ENCODE data around the gene KAT8.
"Not testable (repeated sequence)": the region's sequence is repeated elsewhere in the genome, so short reads cannot be mapped to it uniquely, and the experiment has no call there.

The KAT8 gene

DNA sequence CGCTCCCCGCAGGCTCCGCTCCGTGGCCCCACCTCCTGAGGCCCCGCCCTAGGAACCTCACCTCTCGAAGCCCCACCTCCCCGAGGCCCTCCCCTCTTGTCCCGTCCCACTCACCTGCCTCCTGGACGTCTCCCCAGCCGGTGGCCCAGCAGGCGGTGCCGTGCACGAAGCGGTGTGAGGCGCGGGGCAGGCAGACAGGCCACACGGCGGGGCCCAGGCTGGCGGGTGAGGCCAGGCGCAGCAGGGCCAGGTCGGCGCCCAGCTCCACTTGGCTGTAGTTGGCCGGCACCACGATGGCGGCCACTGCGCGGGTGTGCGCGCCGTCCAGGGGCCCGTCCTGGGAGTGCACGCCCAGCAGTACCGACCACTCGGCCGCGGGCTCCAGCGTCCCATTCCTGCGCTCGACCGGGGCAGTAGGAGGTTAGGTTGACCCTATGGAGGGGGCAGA, 30.8 kb downstream of the KAT8 start:
- no peak for TF ChIP-seq CTCF (IDR thresholded peaks at IDR 0.05; ENCODE audit: low read depth, low read length)
- in situ Hi-C loops (cut with HindIII; ENCODE audit: low sequenced_read_pairs): no loop called here
- H3K4me3 ChIP-seq (ENCODE audit: low read depth, low read length): no peak overlapping the region
- DNase-seq (ENCODE audit: low read depth, low spot score): no peak

- H3K4me3 ChIP-seq (ENCODE audit: low read depth, low read length): no peak overlapping the region
- no peak for TF ChIP-seq CTCF (IDR thresholded peaks at IDR 0.05; ENCODE audit: low read depth, low read length)
- no peak for DNase-seq (ENCODE audit: low read depth, low spot score)
- in situ Hi-C loops (cut with HindIII; ENCODE audit: low sequenced_read_pairs): no loop called here
Observed at GRCh38 chr16:31148896-31149295, 31.4 kb downstream of the KAT8 start.

DNA sequence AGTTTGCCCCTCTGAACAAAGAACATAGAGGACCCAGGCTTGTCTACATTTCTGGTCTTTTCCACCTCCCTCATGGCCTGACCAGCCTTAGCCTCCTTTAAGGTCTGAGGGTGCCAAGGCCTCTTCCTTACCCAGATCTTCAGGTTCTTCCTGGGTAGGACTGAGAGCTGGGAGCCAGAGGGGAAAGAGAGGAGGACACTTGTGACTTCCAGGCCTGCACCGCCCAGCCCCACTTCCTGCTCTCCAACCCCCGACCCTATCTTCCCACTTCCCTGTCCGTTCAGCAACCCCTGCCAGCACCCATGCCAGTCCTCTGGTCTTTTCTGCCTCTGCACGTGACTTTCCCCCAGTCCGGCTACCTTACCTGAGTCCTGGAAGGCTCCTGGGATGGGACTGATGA, 31.9 kb downstream of the KAT8 start:
- TF ChIP-seq CTCF (IDR thresholded peaks at IDR 0.05; ENCODE audit: low read depth, low read length): no peak
- DNase-seq (ENCODE audit: low read depth, low spot score): no peak
- in situ Hi-C loops (cut with HindIII; ENCODE audit: low sequenced_read_pairs): no loop called here
- H3K4me3 ChIP-seq (ENCODE audit: low read depth, low read length): no peak overlapping the region

- no peak within 1 kb of the TSS for H3K4me3 ChIP-seq (ENCODE audit: low read depth, low read length)
- DNase-seq (ENCODE audit: low read depth, low spot score): no peak
- in situ Hi-C loops (cut with HindIII; ENCODE audit: low sequenced_read_pairs): no loop called here
- TF ChIP-seq CTCF (IDR thresholded peaks at IDR 0.05; ENCODE audit: low read depth, low read length): no peak
Observed at GRCh38 chr16:31149894-31150890, 32.7 kb downstream of the KAT8 start, which contains the start of gene PRSS36. PRSS36 (minus strand) TSS chr16:31150066; CDS start chr16:31150035, 31 bp downstream.

GRCh38 chr16:31150976-31151375, 33.5 kb downstream of the KAT8 start:
- in situ Hi-C loops (cut with HindIII; ENCODE audit: low sequenced_read_pairs); H3K4me3 ChIP-seq (ENCODE audit: low read depth, low read length); DNase-seq (ENCODE audit: low read depth, low spot score): not testable (repeated sequence)

- no peak overlapping the region for H3K4me3 ChIP-seq (ENCODE audit: low read depth, low read length)
- in situ Hi-C loops (cut with HindIII; ENCODE audit: low sequenced_read_pairs): no loop called here
- no peak for TF ChIP-seq CTCF (IDR thresholded peaks at IDR 0.05; ENCODE audit: low read depth, low read length)
- no peak for DNase-seq (ENCODE audit: low read depth, low spot score)
Observed at GRCh38 chr16:31157136-31157535, 39.7 kb downstream of the KAT8 start.

DNA sequence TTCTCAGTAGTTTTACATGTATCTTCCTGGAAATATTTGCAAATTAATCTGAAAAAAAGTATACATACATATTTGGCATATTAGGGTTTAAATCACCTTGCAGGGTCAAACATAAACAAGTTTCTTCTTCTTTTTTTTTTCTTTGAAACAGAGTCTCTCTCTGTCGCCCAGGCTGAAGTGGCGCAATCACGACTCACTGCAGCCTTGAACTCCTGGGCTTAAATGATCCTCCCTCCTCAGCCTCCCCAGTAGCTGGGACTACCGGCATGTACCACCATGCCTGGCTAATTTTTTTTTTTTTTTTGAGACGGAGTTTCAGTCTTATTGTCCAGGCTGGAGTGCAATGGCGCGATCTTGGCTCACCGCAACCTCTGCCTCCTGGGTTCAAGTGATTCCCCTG, 49.9 kb downstream of the KAT8 start:
- DNase-seq (ENCODE audit: low read depth, low spot score): no peak
- in situ Hi-C loops (cut with HindIII; ENCODE audit: low sequenced_read_pairs): no loop called here
- no peak overlapping the region for H3K4me3 ChIP-seq (ENCODE audit: low read depth, low read length)
- no peak for TF ChIP-seq CTCF (IDR thresholded peaks at IDR 0.05; ENCODE audit: low read depth, low read length)

Data from astrocyte of the spinal cord (primary cell).